CD4-positive, alpha-beta T cell treated with Interleukin-17A for 1 hour (primary cell): ENCODE measurements around the gene AICDA.

Experiments
- DNase-seq: peaks from one replicate; pipeline ENCODE4 v3.0.0-alpha.2; 2020

AICDA gene

GRCh38 chr12:8554451-8555195 is 58.0 kb downstream of the AICDA start:
- no peak for DNase-seq

GRCh38 chr12:8553088-8553627 is 59.5 kb downstream of the AICDA start:
- no peak for DNase-seq
